Measurements from ENCODE around the gene CES2. TPM values are rescaled to one million over a fixed set of nuclear protein-coding genes. Genes with fewer than 3 reads are reported as not detected.
A peak's percentile ranks its signal among the peaks of the same experiment; 100 is the strongest.

CES2 gene
- total and polyA plus RNA-seq, 9 of the 15 experiments (the other 6 are each of a cell fraction or from before 2014, with no cell fraction given) = 2.2 to 37.9 (median 24.4) TPM

DNA sequence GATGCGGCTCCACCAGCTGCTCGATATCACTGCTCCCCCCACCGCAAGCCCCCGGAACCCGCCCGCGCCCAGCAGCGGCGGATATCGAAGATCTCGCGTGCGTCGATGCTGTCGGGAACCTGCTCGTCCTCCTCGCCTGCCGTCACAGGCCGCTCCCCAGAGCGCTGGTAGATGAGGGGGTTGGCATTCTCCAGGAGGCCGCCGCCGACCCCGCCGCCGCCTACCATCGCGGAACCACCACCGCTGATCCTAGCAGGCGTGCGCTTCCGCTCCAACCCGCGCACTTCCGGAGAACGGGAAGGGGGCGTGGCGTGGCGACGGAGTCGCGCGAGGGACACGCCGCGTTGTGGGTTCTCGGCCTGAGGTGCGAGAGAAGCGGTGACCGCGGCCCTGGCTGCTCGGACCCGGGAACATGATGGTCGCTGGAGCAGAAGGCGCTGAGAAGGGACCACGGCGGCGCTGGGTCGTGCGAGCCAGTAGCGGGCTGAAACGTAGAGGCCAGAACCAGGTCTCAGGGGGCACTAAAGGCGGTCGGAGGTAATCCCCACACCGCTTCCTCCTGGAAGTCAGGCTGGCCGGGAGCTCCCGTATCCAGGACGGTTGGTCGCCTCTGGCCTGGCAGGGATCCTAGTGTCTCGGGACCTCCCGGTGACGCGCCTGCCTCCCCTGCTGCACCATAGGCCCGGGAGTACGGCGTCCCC, 1.0 kb upstream of the CES2 start, which contains the start of gene CIAO2B (continued):
- no peak; a peak in 1 of 4 replicates for TF ChIP-seq RCOR1 (IDR thresholded peaks at IDR 0.05; ENCODE audit: borderline replicate concordance in 1 of 2, low read depth in 2 of 2, low read length in 2 of 2)
- TF ChIP-seq MIER1 (IDR thresholded peaks at IDR 0.05; ENCODE audit: low read depth) = no peak
- TF ChIP-seq MXI1 (IDR thresholded peaks at IDR 0.05; ENCODE audit: low read depth, low read length) = peak; percentile 79
- 0 out of 2 replicates have a peak, but pooled peaks have one; percentile 11 for TF ChIP-seq EP300 (IDR thresholded peaks at IDR 0.05; ENCODE audit: low read length)
- TF ChIP-seq ZNF699 (CRISPR knock-in tag; IDR thresholded peaks at IDR 0.05; ENCODE audit: insufficient replicate concordance) = no peak
- no peak for TF ChIP-seq PCBP1 (IDR thresholded peaks at IDR 0.05; ENCODE audit: low read depth, low read length, poor library complexity, severe bottlenecking)
- TF ChIP-seq GABPA (tag; conservative IDR thresholded peaks at IDR 0.05; ENCODE audit: low read depth) = peak; percentile 96
- TF ChIP-seq, protein P1, sequence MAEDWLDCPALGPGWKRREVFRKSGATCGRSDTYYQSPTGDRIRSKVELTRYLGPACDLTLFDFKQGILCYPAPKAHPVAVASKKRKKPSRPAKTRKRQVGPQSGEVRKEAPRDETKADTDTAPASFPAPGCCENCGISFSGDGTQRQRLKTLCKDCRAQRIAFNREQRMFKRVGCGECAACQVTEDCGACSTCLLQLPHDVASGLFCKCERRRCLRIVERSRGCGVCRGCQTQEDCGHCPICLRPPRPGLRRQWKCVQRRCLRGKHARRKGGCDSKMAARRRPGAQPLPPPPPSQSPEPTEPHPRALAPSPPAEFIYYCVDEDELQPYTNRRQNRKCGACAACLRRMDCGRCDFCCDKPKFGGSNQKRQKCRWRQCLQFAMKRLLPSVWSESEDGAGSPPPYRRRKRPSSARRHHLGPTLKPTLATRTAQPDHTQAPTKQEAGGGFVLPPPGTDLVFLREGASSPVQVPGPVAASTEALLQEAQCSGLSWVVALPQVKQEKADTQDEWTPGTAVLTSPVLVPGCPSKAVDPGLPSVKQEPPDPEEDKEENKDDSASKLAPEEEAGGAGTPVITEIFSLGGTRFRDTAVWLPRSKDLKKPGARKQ (CRISPR knock-in tag; IDR thresholded peaks at IDR 0.05) = no peak
- no peak for TF ChIP-seq ZNF197 (CRISPR knock-in tag; IDR thresholded peaks at IDR 0.05; ENCODE audit: low read depth)
- TF ChIP-seq SP1 (CRISPR knock-in tag; IDR thresholded peaks at IDR 0.05) = peak; percentile 97
- TF ChIP-seq RAD51 (IDR thresholded peaks at IDR 0.05; ENCODE audit: borderline replicate concordance, low read depth) = no peak
- TF ChIP-seq, protein P2, sequence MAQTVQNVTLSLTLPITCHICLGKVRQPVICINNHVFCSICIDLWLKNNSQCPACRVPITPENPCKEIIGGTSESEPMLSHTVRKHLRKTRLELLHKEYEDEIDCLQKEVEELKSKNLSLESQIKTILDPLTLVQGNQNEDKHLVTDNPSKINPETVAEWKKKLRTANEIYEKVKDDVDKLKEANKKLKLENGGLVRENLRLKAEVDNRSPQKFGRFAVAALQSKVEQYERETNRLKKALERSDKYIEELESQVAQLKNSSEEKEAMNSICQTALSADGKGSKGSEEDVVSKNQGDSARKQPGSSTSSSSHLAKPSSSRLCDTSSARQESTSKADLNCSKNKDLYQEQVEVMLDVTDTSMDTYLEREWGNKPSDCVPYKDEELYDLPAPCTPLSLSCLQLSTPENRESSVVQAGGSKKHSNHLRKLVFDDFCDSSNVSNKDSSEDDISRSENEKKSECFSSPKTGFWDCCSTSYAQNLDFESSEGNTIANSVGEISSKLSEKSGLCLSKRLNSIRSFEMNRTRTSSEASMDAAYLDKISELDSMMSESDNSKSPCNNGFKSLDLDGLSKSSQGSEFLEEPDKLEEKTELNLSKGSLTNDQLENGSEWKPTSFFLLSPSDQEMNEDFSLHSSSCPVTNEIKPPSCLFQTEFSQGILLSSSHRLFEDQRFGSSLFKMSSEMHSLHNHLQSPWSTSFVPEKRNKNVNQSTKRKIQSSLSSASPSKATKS (CRISPR knock-in tag; IDR thresholded peaks at IDR 0.05) = no peak
- TF ChIP-seq L3MBTL2 (IDR thresholded peaks at IDR 0.05) = peak; percentile 85
- TF ChIP-seq TEAD4 (IDR thresholded peaks at IDR 0.05; ENCODE audit: low read length) = 0 out of 2 replicates have a peak, but pooled peaks have one; percentile 8
- no peak for TF ChIP-seq TEAD4 (CRISPR knock-in tag; IDR thresholded peaks at IDR 0.05; ENCODE audit: borderline replicate concordance)
- TF ChIP-seq SP2 (IDR thresholded peaks at IDR 0.05; ENCODE audit: extremely low read depth, low read depth, low read length, poor library complexity, severe bottlenecking) = no peak
- no peak for TF ChIP-seq ZNF561 (CRISPR knock-in tag; conservative IDR thresholded peaks at IDR 0.05)
- no peak for TF ChIP-seq HDAC3 (IDR thresholded peaks at IDR 0.05; ENCODE audit: borderline replicate concordance, partially characterized antibody)
- TF ChIP-seq, protein P3, sequence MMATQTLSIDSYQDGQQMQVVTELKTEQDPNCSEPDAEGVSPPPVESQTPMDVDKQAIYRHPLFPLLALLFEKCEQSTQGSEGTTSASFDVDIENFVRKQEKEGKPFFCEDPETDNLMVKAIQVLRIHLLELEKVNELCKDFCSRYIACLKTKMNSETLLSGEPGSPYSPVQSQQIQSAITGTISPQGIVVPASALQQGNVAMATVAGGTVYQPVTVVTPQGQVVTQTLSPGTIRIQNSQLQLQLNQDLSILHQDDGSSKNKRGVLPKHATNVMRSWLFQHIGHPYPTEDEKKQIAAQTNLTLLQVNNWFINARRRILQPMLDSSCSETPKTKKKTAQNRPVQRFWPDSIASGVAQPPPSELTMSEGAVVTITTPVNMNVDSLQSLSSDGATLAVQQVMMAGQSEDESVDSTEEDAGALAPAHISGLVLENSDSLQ (IDR thresholded peaks at IDR 0.05) = no peak
- peak; percentile 89 for TF ChIP-seq TOE1 (IDR thresholded peaks at IDR 0.05; ENCODE audit: borderline replicate concordance)
- no peak for TF ChIP-seq TOE1 (CRISPR knock-in tag; IDR thresholded peaks at IDR 0.05; ENCODE audit: borderline replicate concordance, low read depth)
- TF ChIP-seq, protein P4, sequence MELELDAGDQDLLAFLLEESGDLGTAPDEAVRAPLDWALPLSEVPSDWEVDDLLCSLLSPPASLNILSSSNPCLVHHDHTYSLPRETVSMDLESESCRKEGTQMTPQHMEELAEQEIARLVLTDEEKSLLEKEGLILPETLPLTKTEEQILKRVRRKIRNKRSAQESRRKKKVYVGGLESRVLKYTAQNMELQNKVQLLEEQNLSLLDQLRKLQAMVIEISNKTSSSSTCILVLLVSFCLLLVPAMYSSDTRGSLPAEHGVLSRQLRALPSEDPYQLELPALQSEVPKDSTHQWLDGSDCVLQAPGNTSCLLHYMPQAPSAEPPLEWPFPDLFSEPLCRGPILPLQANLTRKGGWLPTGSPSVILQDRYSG (tag; conservative IDR thresholded peaks at IDR 0.05; ENCODE audit: low read depth) = no peak
